Measurements from ENCODE around the gene EMID1. TPM values are rescaled to one million over a fixed set of nuclear protein-coding genes. Genes with fewer than 3 reads are reported as not detected.
"Not testable (repeated sequence)": the region's sequence is repeated elsewhere in the genome, so short reads cannot be mapped to it uniquely, and the experiment has no call there.

Gene EMID1
- total RNA-seq, 2 donors from 2014 or later = 0.33 to 0.51 TPM

GRCh38 chr22:29218758-29219408, 13.2 kb downstream of the EMID1 start:
- DNase-seq (ENCODE audit: low spot score) = no peak
- TF ChIP-seq CTCF (IDR thresholded peaks at IDR 0.05) = no peak
- Histone ChIP-seq H3K9me3 (no peaks in the 10 kb centered on the region), H3K4me3 (no peak overlapping the region), H3K4me1 (peaks cover 0 to under 1% of the 10 kb centered on the region in 2 donors), H3K27ac (no peak overlapping the region), H3K36me3 (no peaks in the 10 kb centered on the region), H3K27me3 (no peaks in the 10 kb centered on the region)

GRCh38 chr22:29219409-29219782, 13.7 kb downstream of the EMID1 start:
- not testable (repeated sequence) for H3K4me1 ChIP-seq; H3K4me3 ChIP-seq; H3K27ac ChIP-seq; H3K9me3 ChIP-seq; H3K27me3 ChIP-seq; H3K36me3 ChIP-seq; DNase-seq (ENCODE audit: low spot score)

- no peaks in the 10 kb centered on the region for H3K9me3 ChIP-seq
- no peak overlapping the region for H3K27ac ChIP-seq
- H3K27me3 ChIP-seq = no peaks in the 10 kb centered on the region
- DNase-seq (ENCODE audit: low spot score) = no peak
- no peaks in the 10 kb centered on the region for H3K36me3 ChIP-seq
- peaks cover 0 to 13% of the 10 kb centered on the region in 2 donors for H3K4me1 ChIP-seq
- TF ChIP-seq CTCF (IDR thresholded peaks at IDR 0.05) = no peak
- no peak overlapping the region for H3K4me3 ChIP-seq
Observed at GRCh38 chr22:29219881-29220670, 14.4 kb downstream of the EMID1 start.

- DNase-seq (ENCODE audit: low spot score) = no peak
- Histone ChIP-seq H3K27ac (no peak overlapping the region), H3K27me3 (no peaks in the 10 kb centered on the region), H3K9me3 (no peaks in the 10 kb centered on the region), H3K4me1 (peaks cover 0 to 23% of the 10 kb centered on the region in 2 donors), H3K4me3 (no peak overlapping the region), H3K36me3 (no peaks in the 10 kb centered on the region)
- TF ChIP-seq CTCF (IDR thresholded peaks at IDR 0.05) = no peak
Observed at GRCh38 chr22:29224121-29224858, 18.6 kb downstream of the EMID1 start.

- Histone ChIP-seq H3K4me3 (no peak overlapping the region), H3K36me3 (no peaks in the 10 kb centered on the region), H3K27me3 (no peaks in the 10 kb centered on the region), H3K4me1 (peaks cover 0 to 23% of the 10 kb centered on the region in 2 donors), H3K9me3 (no peaks in the 10 kb centered on the region), H3K27ac (peak overlapping the region in 1 of 2 donors; percentile 57)
- TF ChIP-seq CTCF (IDR thresholded peaks at IDR 0.05) = no peak
- DNase-seq (ENCODE audit: low spot score) = no peak
Observed at GRCh38 chr22:29224859-29225410, 19.2 kb downstream of the EMID1 start.
